ENCODE results near the gene DHRS9. TPM values are rescaled to one million over a fixed set of nuclear protein-coding genes. Genes with fewer than 3 reads are reported as not detected.

The DHRS9 gene
- total and polyA plus RNA-seq, 2 donors (not counting 1 experiment from before 2014, with no cell fraction given) = 0.25 to 0.94 TPM

- no peak overlapping the region for H3K4me3 Mint-ChIP-seq
- no peak overlapping the region for H3K27ac ChIP-seq (ENCODE audit: low read length in 2 of 2)
- H3K9me3 ChIP-seq (ENCODE audit: control extremely low read depth in 1 of 3, control insufficient read depth in 2 of 3, insufficient read depth in 1 of 3, low read length in 2 of 3) = peaks cover 0 to 7% (median 0%) of the 10 kb centered on the region in 3 donors
- intact Hi-C loops (cut with micrococcal nuclease) = no loop called here
- no peak for TF ChIP-seq EZH2 (IDR thresholded peaks at IDR 0.05; ENCODE audit: borderline replicate concordance, insufficient read depth, low read depth, low read length, poor library complexity, severe bottlenecking)
- TF ChIP-seq, protein P1, sequence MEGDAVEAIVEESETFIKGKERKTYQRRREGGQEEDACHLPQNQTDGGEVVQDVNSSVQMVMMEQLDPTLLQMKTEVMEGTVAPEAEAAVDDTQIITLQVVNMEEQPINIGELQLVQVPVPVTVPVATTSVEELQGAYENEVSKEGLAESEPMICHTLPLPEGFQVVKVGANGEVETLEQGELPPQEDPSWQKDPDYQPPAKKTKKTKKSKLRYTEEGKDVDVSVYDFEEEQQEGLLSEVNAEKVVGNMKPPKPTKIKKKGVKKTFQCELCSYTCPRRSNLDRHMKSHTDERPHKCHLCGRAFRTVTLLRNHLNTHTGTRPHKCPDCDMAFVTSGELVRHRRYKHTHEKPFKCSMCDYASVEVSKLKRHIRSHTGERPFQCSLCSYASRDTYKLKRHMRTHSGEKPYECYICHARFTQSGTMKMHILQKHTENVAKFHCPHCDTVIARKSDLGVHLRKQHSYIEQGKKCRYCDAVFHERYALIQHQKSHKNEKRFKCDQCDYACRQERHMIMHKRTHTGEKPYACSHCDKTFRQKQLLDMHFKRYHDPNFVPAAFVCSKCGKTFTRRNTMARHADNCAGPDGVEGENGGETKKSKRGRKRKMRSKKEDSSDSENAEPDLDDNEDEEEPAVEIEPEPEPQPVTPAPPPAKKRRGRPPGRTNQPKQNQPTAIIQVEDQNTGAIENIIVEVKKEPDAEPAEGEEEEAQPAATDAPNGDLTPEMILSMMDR (IDR thresholded peaks at IDR 0.05) = no peak
- peaks cover 3 to 9% of the 10 kb centered on the region in 2 donors for H3K4me1 ChIP-seq (ENCODE audit: control insufficient read depth in 2 of 2, insufficient read depth in 2 of 2, low read length in 2 of 2)
- POLR2A ChIA-PET = no interaction called here
- H3K4me2 ChIP-seq (replicated peaks; ENCODE audit: low read depth, low read length, poor library complexity, severe bottlenecking) = no peak overlapping the region
- no peak for ATAC-seq (ENCODE audit: low read depth)
- no peaks in the 10 kb centered on the region for H3K27me3 Mint-ChIP-seq
- H3K79me2 ChIP-seq (ENCODE audit: control insufficient read depth, insufficient read depth, low read length) = no peaks in the 10 kb centered on the region
- H3K27me3 ChIP-seq (replicated peaks in 1 of 4; ENCODE audit: control extremely low read depth in 1 of 4, control insufficient read depth in 3 of 4, insufficient read depth in 4 of 4, low read length in 3 of 4) = no peaks in the 10 kb centered on the region
- H2AFZ ChIP-seq (ENCODE audit: insufficient read depth, low read depth, low read length, poor library complexity, severe bottlenecking) = no peak overlapping the region
- peaks cover 18% of the 10 kb centered on the region for H3K4me1 Mint-ChIP-seq
- DNase-seq = no peak
- H3K9ac ChIP-seq (ENCODE audit: low read length) = no peak overlapping the region
- H4K20me1 ChIP-seq (ENCODE audit: control insufficient read depth, insufficient read depth, low read length, poor library complexity, severe bottlenecking) = no peaks in the 10 kb centered on the region
- no peak overlapping the region for H3K27ac Mint-ChIP-seq
- no peaks in the 10 kb centered on the region for H3K36me3 ChIP-seq (replicated peaks in 1 of 2; ENCODE audit: control extremely low read depth in 1 of 2, control insufficient read depth in 1 of 2, extremely low read depth in 1 of 2, insufficient read depth in 2 of 2, low read length in 1 of 2)
- H3K4me3 ChIP-seq (ENCODE audit: control extremely low read depth in 1 of 5, extremely low read depth in 1 of 5, insufficient read depth in 1 of 5, low read depth in 2 of 5, low read length in 4 of 5) = no peak overlapping the region
- H3K9me3 Mint-ChIP-seq (ENCODE audit: insufficient read depth) = peaks cover 3% of the 10 kb centered on the region
- CTCF ChIA-PET = no interaction called here
- no CpG with 5 or more reads among the region's 1 CpG for WGBS (ENCODE audit: insufficient coverage)
Observed at GRCh38 chr2:169035887-169036286, 33.5 kb upstream of the DHRS9 start.

DNA sequence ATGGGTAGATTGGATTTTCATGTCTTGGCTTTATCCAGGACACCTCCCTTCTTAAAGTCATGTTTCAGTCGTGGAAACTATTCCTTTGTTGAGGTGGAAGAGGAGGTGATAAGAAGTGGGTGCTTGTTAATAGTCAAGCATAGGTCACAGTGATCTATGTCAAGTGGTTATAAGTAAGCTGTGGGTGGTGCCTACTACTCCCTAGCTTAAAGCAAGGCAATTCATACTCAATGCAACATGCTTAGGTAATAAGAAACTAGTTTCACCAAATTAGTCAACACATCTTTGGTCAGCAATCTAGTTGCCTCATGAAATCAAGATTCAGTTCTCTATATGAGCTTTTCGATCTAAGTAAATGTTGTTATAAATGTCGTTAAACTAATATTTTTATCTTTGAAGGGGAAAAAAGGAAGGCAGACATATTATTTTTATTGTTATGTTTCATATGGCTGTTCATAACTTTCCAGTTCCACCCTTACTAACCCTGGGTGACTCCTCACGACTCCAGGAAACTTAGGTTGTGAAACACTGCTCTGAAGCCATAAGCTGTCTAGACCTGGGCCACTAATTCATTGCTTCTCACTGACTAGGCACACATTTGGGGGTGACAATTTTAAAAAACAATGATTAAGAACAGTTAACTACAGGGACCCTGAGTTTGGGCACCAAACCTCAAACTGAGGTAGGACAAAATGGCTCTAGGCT, 32.5 kb upstream of the DHRS9 start:
- H3K27me3 Mint-ChIP-seq = no peaks in the 10 kb centered on the region
- intact Hi-C loops (cut with micrococcal nuclease) = no loop called here
- Histone ChIP-seq H3K79me2 (ENCODE audit: control insufficient read depth, insufficient read depth, low read length) (no peaks in the 10 kb centered on the region), H4K20me1 (ENCODE audit: control insufficient read depth, insufficient read depth, low read length, poor library complexity, severe bottlenecking) (no peaks in the 10 kb centered on the region), H2AFZ (ENCODE audit: insufficient read depth, low read depth, low read length, poor library complexity, severe bottlenecking) (no peak overlapping the region), H3K27me3 (replicated peaks in 1 of 4; ENCODE audit: control extremely low read depth in 1 of 4, control insufficient read depth in 3 of 4, insufficient read depth in 4 of 4, low read length in 3 of 4) (no peaks in the 10 kb centered on the region), H3K9me3 (ENCODE audit: control extremely low read depth in 1 of 3, control insufficient read depth in 2 of 3, insufficient read depth in 1 of 3, low read length in 2 of 3) (peaks cover 0 to 7% (median 0%) of the 10 kb centered on the region in 3 donors), H3K36me3 (replicated peaks in 1 of 2; ENCODE audit: control extremely low read depth in 1 of 2, control insufficient read depth in 1 of 2, extremely low read depth in 1 of 2, insufficient read depth in 2 of 2, low read length in 1 of 2) (no peaks in the 10 kb centered on the region), H3K4me1 (ENCODE audit: control insufficient read depth in 2 of 2, insufficient read depth in 2 of 2, low read length in 2 of 2) (peaks cover 3 to 9% of the 10 kb centered on the region in 2 donors), H3K4me3 (ENCODE audit: control extremely low read depth in 1 of 5, extremely low read depth in 1 of 5, insufficient read depth in 1 of 5, low read depth in 2 of 5, low read length in 4 of 5) (no peak overlapping the region), H3K27ac (ENCODE audit: low read length in 2 of 2) (no peak overlapping the region), H3K4me2 (replicated peaks; ENCODE audit: low read depth, low read length, poor library complexity, severe bottlenecking) (no peak overlapping the region), H3K9ac (ENCODE audit: low read length) (no peak overlapping the region)
- no peak overlapping the region for H3K4me3 Mint-ChIP-seq
- ATAC-seq (ENCODE audit: low read depth) = no peak
- peaks cover 22% of the 10 kb centered on the region for H3K4me1 Mint-ChIP-seq
- no CpG with 5 or more reads among the region's 4 CpGs for WGBS (ENCODE audit: insufficient coverage)
- H3K27ac Mint-ChIP-seq = no peak overlapping the region
- TF ChIP-seq, protein P1 (IDR thresholded peaks at IDR 0.05) = no peak
- no peak for TF ChIP-seq EZH2 (IDR thresholded peaks at IDR 0.05; ENCODE audit: borderline replicate concordance, insufficient read depth, low read depth, low read length, poor library complexity, severe bottlenecking)
- peaks cover 3% of the 10 kb centered on the region for H3K9me3 Mint-ChIP-seq (ENCODE audit: insufficient read depth)
- ChIA-PET CTCF (no interaction called here), POLR2A (no interaction called here)
- DNase-seq = no peak

Data from B cell (primary cell).